Stimulated activated CD8-positive, alpha-beta memory T cell treated with anti-CD3 and anti-CD28 coated beads, Interleukin-15, amount 100 ng/mL, for 1 hour (primary cell): ENCODE data around the gene ZIM2.

ENCODE experiments used
- DNase-seq: peaks from one replicate; pipeline ENCODE4 v3.0.0-alpha.2; 2020; ENCODE audit warnings: low read depth

Gene ZIM2

GRCh38 chr19:56838909-56839651 lies 1.4 kb downstream of the ZIM2 start:
- DNase-seq: no peak

- no peak for DNase-seq
Measured at GRCh38 chr19:56838024-56838908, 2.3 kb downstream of the ZIM2 start.

GRCh38 chr19:56837492-56838023 lies 3.0 kb downstream of the ZIM2 start:
- no peak for DNase-seq

DNA sequence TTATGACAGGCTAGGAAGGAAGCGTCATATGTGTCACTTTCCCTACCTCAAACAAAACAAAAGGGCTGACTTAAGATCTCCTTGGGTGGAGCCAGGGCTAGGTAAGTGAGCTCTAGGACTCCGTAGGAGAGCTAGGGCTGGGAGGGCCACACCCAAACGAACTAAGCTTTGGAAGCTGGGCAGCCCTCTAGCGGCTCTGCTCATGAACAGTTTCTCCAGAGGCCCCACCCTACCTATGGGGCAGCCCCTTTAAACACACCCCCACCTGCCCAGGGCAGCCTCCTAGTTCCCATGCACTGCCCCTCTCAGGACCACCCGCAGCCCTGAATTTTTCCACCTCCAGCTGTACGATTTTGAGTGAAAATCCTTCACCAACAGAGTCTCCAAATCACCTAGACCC lies 3.5 kb downstream of the ZIM2 start:
- no peak for DNase-seq

GRCh38 chr19:56836059-56836458 lies 4.5 kb downstream of the ZIM2 start:
- no peak for DNase-seq

GRCh38 chr19:56835401-56835800 lies 5.1 kb downstream of the ZIM2 start:
- DNase-seq: no peak

GRCh38 chr19:56834564-56835375 lies 5.8 kb downstream of the ZIM2 start:
- no peak for DNase-seq

GRCh38 chr19:56832352-56832928 lies 8.1 kb downstream of the ZIM2 start:
- DNase-seq: no peak

DNA sequence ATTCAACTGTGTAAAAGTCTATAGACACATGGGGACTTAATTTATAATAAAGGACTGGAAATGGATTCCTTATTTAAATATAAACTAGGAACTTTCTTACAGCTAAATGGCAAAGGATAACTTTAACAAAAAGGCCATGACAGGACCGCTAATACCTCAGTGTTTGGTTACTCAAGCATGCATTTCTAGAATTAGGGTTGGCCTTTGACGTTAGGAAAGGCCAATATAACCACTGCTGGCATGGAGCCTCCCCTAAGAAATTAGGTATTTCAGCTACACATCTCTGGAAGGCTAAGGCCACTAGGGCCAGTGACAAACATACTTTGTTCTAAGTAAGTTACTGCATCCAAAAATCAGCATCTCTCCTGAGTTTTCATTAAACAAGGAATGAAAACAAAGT lies 9.3 kb downstream of the ZIM2 start:
- no peak for DNase-seq

DNA sequence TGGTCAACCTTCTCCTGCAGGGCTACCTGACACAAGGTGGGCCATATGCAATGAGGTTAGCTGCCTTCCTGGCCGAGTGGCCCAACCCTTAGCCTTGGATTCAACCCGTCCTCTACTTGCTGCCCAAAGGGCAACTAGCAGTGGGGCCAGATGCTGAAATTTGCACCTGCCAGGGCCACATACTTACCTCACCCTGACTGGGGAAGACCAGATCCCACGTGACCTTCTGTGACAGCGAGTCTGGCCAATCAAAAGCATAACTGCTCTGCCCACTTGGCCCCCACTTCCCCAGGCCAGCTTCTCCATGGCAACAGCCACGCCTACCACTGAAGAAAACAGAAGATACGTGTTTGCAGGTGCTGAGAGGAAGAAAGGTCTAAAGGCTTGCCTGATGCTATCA lies 10.9 kb downstream of the ZIM2 start:
- no peak for DNase-seq

GRCh38 chr19:56827708-56828107 lies 12.8 kb downstream of the ZIM2 start:
- no peak for DNase-seq

DNA sequence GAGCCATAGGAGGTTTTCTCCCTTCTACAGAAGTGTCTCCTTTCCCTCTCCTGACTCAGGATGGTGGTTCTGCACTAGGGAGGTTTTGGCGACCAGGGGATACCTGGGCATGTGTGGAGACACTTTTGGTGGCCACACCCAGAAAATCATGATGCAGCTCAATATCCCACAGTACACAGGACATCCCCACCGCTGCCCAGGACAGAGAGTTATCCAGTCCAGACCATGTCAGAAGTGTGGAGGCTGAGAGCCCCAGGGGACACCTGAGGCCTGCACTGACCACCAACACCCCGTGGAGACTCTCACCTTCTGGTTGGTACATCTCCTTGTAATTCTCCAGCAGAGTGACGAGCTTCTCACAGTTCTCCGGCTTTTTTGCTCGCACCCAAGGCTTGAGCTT lies 16.6 kb downstream of the ZIM2 start:
- no peak for DNase-seq

DNA sequence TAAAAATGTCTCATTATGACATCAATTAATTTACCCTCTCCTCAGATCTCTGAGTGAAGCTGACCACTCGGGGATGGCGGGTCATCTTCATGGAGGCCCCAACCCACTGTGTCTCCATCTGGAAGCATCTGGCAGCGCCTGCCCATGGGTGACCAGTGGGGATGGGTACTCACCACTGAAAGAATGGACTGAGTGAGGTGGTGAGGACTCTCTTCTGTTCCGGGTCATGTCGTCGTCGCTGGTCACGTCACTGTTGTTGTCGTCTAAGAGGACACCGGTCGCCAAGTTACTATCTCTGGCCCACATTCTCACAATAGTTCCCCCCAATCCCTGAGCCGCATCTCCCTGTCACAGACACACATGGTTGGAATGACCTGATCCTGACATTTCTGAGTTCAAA lies 17.1 kb downstream of the ZIM2 start:
- no peak for DNase-seq

DNA sequence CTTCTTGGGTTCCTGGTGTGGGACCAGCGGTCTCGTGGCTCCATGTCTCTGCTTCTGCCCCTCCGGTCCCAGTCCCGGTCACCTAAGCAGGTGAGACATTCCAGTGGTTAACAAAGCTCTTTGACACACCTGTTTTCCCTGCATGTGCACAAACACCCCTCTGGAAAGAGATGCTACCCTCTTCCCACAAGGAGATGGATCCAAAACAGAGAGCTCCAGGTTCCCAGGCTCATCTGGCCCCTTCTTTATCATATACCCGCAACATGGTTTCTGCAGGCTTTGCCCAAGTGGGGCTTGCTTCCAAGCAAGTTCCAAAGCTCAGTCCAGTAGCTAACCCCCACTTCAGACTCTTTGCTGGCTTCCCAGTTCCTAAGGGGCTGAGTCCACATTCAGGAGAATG lies 17.8 kb downstream of the ZIM2 start:
- no peak for DNase-seq

DNA sequence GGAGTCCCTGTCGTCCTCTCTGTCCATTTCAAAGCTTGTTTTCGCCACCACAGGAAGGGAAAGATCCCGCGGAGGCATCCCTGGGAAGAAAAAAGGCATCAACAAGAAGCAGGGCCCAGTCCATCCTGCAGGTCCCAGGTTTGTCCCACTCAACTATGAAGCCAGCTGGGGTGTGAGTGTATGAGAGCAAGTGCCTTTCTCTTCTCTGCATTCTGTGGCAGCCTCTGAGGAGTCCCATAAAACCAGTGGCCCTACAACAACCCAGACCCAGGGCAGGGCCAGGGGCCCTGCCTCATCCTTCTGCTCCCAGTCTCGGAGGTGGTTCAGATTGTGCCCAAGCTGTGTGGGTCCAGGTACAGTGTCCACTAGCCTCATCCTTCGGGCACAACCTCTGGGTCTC lies 18.9 kb downstream of the ZIM2 start:
- DNase-seq: no peak

GRCh38 chr19:56821209-56821608 lies 19.3 kb downstream of the ZIM2 start:
- DNase-seq: no peak

- DNase-seq: no peak
Measured at GRCh38 chr19:56819166-56819565, 21.4 kb downstream of the ZIM2 start.

GRCh38 chr19:56814656-56815055 lies 25.9 kb downstream of the ZIM2 start:
- DNase-seq: no peak

GRCh38 chr19:56813531-56813930 lies 27.0 kb downstream of the ZIM2 start:
- DNase-seq: no peak

DNA sequence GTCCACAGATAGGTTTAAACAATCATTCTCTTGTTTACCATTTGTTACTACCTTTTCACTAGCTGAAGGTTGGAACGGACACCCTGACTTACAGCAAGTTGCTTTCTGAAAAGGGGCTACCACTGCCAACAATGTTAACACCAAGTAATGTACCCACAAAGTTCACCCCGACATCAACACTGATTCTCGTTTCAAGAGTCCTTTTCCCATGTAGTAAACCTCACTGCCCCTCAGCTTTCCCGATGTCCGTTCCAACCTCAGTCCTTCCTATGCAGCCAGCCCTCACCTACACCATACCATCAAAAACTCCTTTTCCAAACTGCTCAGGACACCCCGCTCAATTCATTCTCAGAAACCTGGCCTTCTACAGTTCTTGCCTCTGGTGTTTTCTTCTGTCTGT lies 29.0 kb downstream of the ZIM2 start:
- DNase-seq: no peak

DNA sequence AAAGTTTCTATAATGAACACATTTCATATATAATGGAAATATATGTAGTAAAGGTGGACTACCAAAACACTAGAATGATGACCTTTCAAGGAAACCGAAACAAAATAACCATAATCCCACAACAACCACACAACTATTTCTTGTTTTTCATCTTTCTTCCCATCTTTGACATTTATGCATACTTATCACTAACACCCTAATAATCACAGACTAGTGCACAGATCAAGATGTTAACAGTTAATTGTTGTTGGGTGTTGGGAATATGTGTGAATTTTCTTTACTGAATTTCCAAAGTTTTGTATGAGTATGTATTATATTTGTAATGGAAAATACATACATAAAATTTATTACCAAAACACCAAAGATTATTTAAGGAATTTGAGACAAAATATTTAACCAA lies 30.3 kb downstream of the ZIM2 start:
- DNase-seq: no peak
